A549 treated with AZD2906 at 1 μM for 4 hours (cell line): ENCODE measurements around the gene FAAP24. TPM values are rescaled to one million over a fixed set of nuclear protein-coding genes. Genes with fewer than 3 reads are reported as not detected.

Experiments
- total RNA-seq: library from RNA; stranded (reverse); fragments of 200-300 nt; extraction: Qiagen RNA extraction; gene quantifications from 5 replicates; pipeline ENCODE4 v1.2.3, GENCODE V29; 2022

The FAAP24 gene
- total RNA-seq = 13.4 to 16.0 TPM (median 13.6 TPM) in 5 replicates

GRCh38 chr19:32971715-32972540 lies at the start of gene FAAP24, which contains the start of gene CEP89:
Gene FAAP24, plus strand, starts transcription at chr19:32972242. Its CDS starts 955 bp downstream, at chr19:32973197.
Gene CEP89, minus strand, starts transcription at chr19:32971958. Its CDS starts 84 bp downstream, at chr19:32971874.

Other genes with a start within 250 kb of the FAAP24 start
- 0.13 to 0.43 TPM (median 0.31 TPM) in 5 replicates for gene SLC7A9, start 102.5 kb upstream of the FAAP24 start, total RNA-seq
- gene CEP89, start 284 bp upstream of the FAAP24 start, total RNA-seq = 38.2 to 46.0 TPM (median 42.0 TPM) in 5 replicates
- 40.8 to 49.6 TPM (median 44.1 TPM) in 5 replicates for gene RHPN2, start 92.6 kb downstream of the FAAP24 start, total RNA-seq
- gene GPATCH1, start 108.9 kb downstream of the FAAP24 start, total RNA-seq = 12.7 to 14.8 TPM (median 13.4 TPM) in 5 replicates
- 0.20 to 0.28 TPM (median 0.21 TPM) in 3 of 5 replicates, not detected in the others for gene WDR88, start 159.9 kb downstream of the FAAP24 start, total RNA-seq
- gene LRP3, start 222.1 kb downstream of the FAAP24 start, total RNA-seq = 31.4 to 56.6 TPM (median 52.8 TPM) in 5 replicates